CD4-positive, alpha-beta T cell (primary cell): ENCODE data around the gene SRR. TPM values are rescaled to one million over a fixed set of nuclear protein-coding genes. Genes with fewer than 3 reads are reported as not detected.
A peak's percentile ranks its signal among the peaks of the same experiment; 100 is the strongest.
"Not testable (repeated sequence)": the region's sequence is repeated elsewhere in the genome, so short reads cannot be mapped to it uniquely, and the experiment has no call there.

Experiments used
- ATAC-seq: fragments of 200-7000 bp; cut with Tn5 transposase; one replicate; pipeline ENCODE4 v1.10.0; 2022; ENCODE audit warnings: mild to moderate bottlenecking; ENCODE audit not compliant: poor library complexity
- CTCF ChIA-PET: fragments of 350-600 bp; sonication (Branson Sonifier 250); formaldehyde crosslinking; loops from one replicate; lab custom pipeline; 2021; ENCODE audit warnings: antibody characterized with exemption, inconsistent platforms; lab: Charles Lee
- POLR2A ChIA-PET: fragments of 350-600 bp; sonication (Branson Sonifier 250); formaldehyde crosslinking; loops from one replicate; lab custom pipeline; 2021; ENCODE audit warnings: antibody characterized with exemption, inconsistent platforms; lab: Charles Lee
- DNase-seq, 14 experiments: peaks; one replicate each; pipeline ENCODE4 v3.0.0-alpha.2; 2013 to 2020; ENCODE audit warnings: mixed read lengths in 2 of 14
- H3K27ac ChIP-seq, 2 donors: one replicate each; pipeline versions ENCODE4 v1.5.1 to v1.7.0; 2013; ENCODE audit warnings: low read length in 2 of 2, low read depth in 1 of 2, mild to moderate bottlenecking in 1 of 2
- H3K27me3 ChIP-seq, 2 experiments: 1 replicate in 1 of 2; 2 replicates in 1 of 2; pipeline versions ENCODE4 v1.6.1 to v1.7.0; 2013; ENCODE audit warnings: low read length in 2 of 2, control low read depth in 1 of 2, mild to moderate bottlenecking in 1 of 2, moderate library complexity in 1 of 2; ENCODE audit not compliant: insufficient read depth in 2 of 2, control insufficient read depth in 1 of 2
- H3K36me3 ChIP-seq: one replicate; pipeline ENCODE4 v1.6.1; 2013; ENCODE audit warnings: low read length, control low read depth; ENCODE audit not compliant: insufficient read depth
- H3K4me1 ChIP-seq: one replicate; pipeline ENCODE4 v1.6.1; 2013; ENCODE audit warnings: low read length, control low read depth; ENCODE audit not compliant: insufficient read depth
- H3K4me3 ChIP-seq: one replicate; pipeline ENCODE4 v1.5.1; 2013; ENCODE audit warnings: mild to moderate bottlenecking, low read length, moderate library complexity
- H3K9me3 ChIP-seq, 2 experiments: 1 replicate in 1 of 2; 2 replicates in 1 of 2; pipeline versions ENCODE4 v1.6.1 to v1.7.0; 2013; ENCODE audit warnings: low read length in 2 of 2, mild to moderate bottlenecking in 2 of 2, control low read depth in 1 of 2, moderate library complexity in 1 of 2; ENCODE audit not compliant: control insufficient read depth in 1 of 2, insufficient read depth in 1 of 2
- H3K27ac Mint-ChIP-seq: one replicate; pipeline ENCODE4 v1.8.0; 2020; ENCODE audit warnings: mixed read lengths
- H3K27me3 Mint-ChIP-seq: one replicate; pipeline ENCODE4 v1.8.0; 2021; ENCODE audit warnings: mixed read lengths
- H3K36me3 Mint-ChIP-seq: one replicate; pipeline ENCODE4 v1.8.0; 2021; ENCODE audit warnings: low read depth, mixed read lengths
- H3K4me1 Mint-ChIP-seq: one replicate; pipeline ENCODE4 v1.8.0; 2021; ENCODE audit warnings: low read depth, mixed read lengths
- H3K4me3 Mint-ChIP-seq: one replicate; pipeline ENCODE4 v1.8.0; 2020; ENCODE audit warnings: mild to moderate bottlenecking, mixed read lengths
- H3K9me3 Mint-ChIP-seq: one replicate; pipeline ENCODE4 v1.8.0; 2020; ENCODE audit warnings: mixed read lengths
- CTCF ChIP-seq: fragments of 200-600 bp; IDR thresholded peaks from one replicate; pipeline ENCODE4 v1.8.0; 2022; ENCODE audit warnings: antibody characterized with exemption, mild to moderate bottlenecking
- intact Hi-C, 2 experiments: fragments of 100-400 bp; cut with DNase I in 1 of 2; cut with micrococcal nuclease in 1 of 2; formaldehyde crosslinking; loops; one replicate each; pipeline versions ENCODE4 v1.15.1 to v1.9.0; 2023 to 2025; cut with DNase I, micrococcal nuclease
- total RNA-seq, 174 experiments: library from RNA in 2 of 174; stranded (reverse) in 2 of 174; gene quantifications; one replicate each; pipeline ENCODE4 v1.2.3 and lab custom pipeline; 2021 to 2026

SRR gene
- total RNA-seq, 2 experiments from 2014 or later: 2.5 to 2.8 TPM

GRCh38 chr17:2264067-2264860 is 39.5 kb upstream of the SRR start:
- Mint-ChIP-seq H3K9me3 (no peaks in the 10 kb centered on the region), H3K4me3 (peak overlapping the region; percentile 75), H3K4me1 (peaks cover 83% of the 10 kb centered on the region), H3K36me3 (peaks cover 43% of the 10 kb centered on the region), H3K27ac (peak overlapping the region; percentile 98), H3K27me3 (no peaks in the 10 kb centered on the region)
- DNase-seq (peak in 2 of 14 experiments; percentile 23 to 31), ATAC-seq (no peak)
- peaks cover 90% of the 10 kb centered on the region for H3K4me1 ChIP-seq
- peaks cover 1% of the 10 kb centered on the region for H3K36me3 ChIP-seq
- no peaks in the 10 kb centered on the region for H3K9me3 ChIP-seq
- peak overlapping the region; percentile 13 for H3K4me3 ChIP-seq
- H3K27ac ChIP-seq: peak overlapping the region; percentile 83 to 84
- TF ChIP-seq CTCF: no peak
- intact Hi-C loops: loop anchor here in 1 of 2 experiments (5.0 kb wide), 2 partner anchors 212 to 547 kb away; no protein-coding TSS in a partner anchor
- CTCF ChIA-PET: interaction anchor here (0.7 to 7.7 kb wide), 5 partner anchors 16 to 1004 kb away, joined by 3 to 53 read pairs (median 4); partner anchors contain the start of gene HIC1
- POLR2A ChIA-PET: interaction anchor here (1.0 to 6.3 kb wide), 11 partner anchors 13 to 210 kb away, joined by 3 to 77 read pairs (median 6); partner anchors contain the start of genes SMG6 and SRR
- no peaks in the 10 kb centered on the region for H3K27me3 ChIP-seq

GRCh38 chr17:2265166-2265565 is 38.6 kb upstream of the SRR start:
- H3K4me1 Mint-ChIP-seq: peaks cover 83% of the 10 kb centered on the region
- H3K9me3 Mint-ChIP-seq, H3K9me3 ChIP-seq, H3K27me3 ChIP-seq, DNase-seq, H3K36me3 ChIP-seq, H3K27me3 Mint-ChIP-seq, ATAC-seq: not testable (repeated sequence)
- POLR2A ChIA-PET: interaction anchor here (1.0 to 6.3 kb wide), 8 partner anchors 11 to 211 kb away, joined by 3 to 77 read pairs (median 11); partner anchors contain the start of genes SMG6 and SRR
- peaks cover 35% of the 10 kb centered on the region for H3K36me3 Mint-ChIP-seq
- H3K27ac Mint-ChIP-seq: peak overlapping the region; percentile 98
- H3K4me3 Mint-ChIP-seq: peak overlapping the region; percentile 12
- Histone ChIP-seq H3K27ac (peak overlapping the region; percentile 83 to 84), H3K4me3 (peak overlapping the region; percentile 36), H3K4me1 (peaks cover 87% of the 10 kb centered on the region)
- intact Hi-C loops: loop anchor here in 1 of 2 experiments (5.0 kb wide), 1 partner anchor 208 kb away; the partner anchor contains the start of gene HIC1
- CTCF ChIA-PET: interaction anchor here (7.7 kb wide), 1 partner anchor 20 kb away, joined by 53 read pairs; no protein-coding TSS in a partner anchor

- CTCF ChIA-PET: interaction anchor here (0.7 to 7.7 kb wide), 3 partner anchors 21 to 208 kb away, joined by 3 to 53 read pairs (median 5); no protein-coding TSS in a partner anchor
Observed at GRCh38 chr17:2266045-2266864, 37.5 kb upstream of the SRR start.

More at GRCh38 chr17:2266045-2266864, 37.5 kb upstream of the SRR start:
- H3K9me3 ChIP-seq: no peaks in the 10 kb centered on the region
- peak overlapping the region; percentile 83 to 84 for H3K27ac ChIP-seq
- intact Hi-C loops: loop anchor here (1.0 to 5.0 kb wide), 3 partner anchors 12 to 209 kb away; partner anchors contain the start of gene HIC1 (in 1 of the 2)
- H3K36me3 ChIP-seq: peaks cover 3% of the 10 kb centered on the region
- Mint-ChIP-seq H3K4me3 (peak overlapping the region; percentile 67), H3K4me1 (peaks cover 85% of the 10 kb centered on the region), H3K9me3 (no peaks in the 10 kb centered on the region), H3K36me3 (peaks cover 38% of the 10 kb centered on the region), H3K27ac (peak overlapping the region; percentile 98), H3K27me3 (no peaks in the 10 kb centered on the region)
- H3K4me1 ChIP-seq: peaks cover 87% of the 10 kb centered on the region
- DNase-seq: peak; percentile 55 to 96 (median 71)
- H3K27me3 ChIP-seq: no peaks in the 10 kb centered on the region
- POLR2A ChIA-PET: interaction anchor here (0.6 to 6.3 kb wide), 26 partner anchors 10 to 638 kb away, joined by 3 to 77 read pairs (median 5); partner anchors contain the start of genes HIC1, MNT, SMG6 and SRR
- TF ChIP-seq CTCF: no peak
- peak; percentile 80 for ATAC-seq
- peak overlapping the region; percentile 36 for H3K4me3 ChIP-seq
